IPS-NIHi7 (cell line): ENCODE results near the gene KDM4B.
A peak's percentile ranks its signal among the peaks of the same experiment; 100 is the strongest.

Experiments used
- DNase-seq: peaks from one replicate; pipeline ENCODE4 v3.0.0; 2012; ENCODE audit warnings: mixed read lengths; ENCODE audit errors: extremely low spot score

The KDM4B gene

GRCh38 chr19:5012688-5013457 lies 44.0 kb downstream of the KDM4B start:
- DNase-seq: no peak

GRCh38 chr19:5013761-5014160 lies 44.8 kb downstream of the KDM4B start:
- DNase-seq: no peak

- no peak for DNase-seq
These were observed 46.0 kb downstream of the KDM4B start for GRCh38 chr19:5014941-5015340.

- no peak for DNase-seq
These were observed 47.4 kb downstream of the KDM4B start for GRCh38 chr19:5016268-5016667.

- peak; percentile 50 for DNase-seq
These were observed 47.9 kb downstream of the KDM4B start for GRCh38 chr19:5016781-5017180.

DNA sequence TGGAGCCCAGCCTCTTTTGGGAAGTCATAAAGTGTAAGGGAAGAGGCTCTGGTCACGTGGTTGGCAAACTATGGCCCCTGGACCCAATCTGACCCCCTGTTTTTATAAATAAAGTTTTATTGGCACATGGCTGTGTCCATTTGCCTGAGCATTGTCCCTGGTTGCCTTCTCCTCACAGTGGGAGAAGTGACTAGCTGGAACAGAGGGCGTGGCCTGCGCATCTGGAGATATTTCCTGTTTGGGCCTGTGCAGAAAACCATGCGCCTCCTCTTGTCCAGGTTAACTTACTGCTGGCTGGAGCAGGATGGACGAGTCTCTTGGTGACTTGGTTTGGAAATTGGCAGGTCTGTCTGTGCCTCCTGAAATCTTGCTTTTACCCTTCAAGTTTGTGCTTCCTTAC lies 48.3 kb downstream of the KDM4B start:
- DNase-seq: no peak

DNA sequence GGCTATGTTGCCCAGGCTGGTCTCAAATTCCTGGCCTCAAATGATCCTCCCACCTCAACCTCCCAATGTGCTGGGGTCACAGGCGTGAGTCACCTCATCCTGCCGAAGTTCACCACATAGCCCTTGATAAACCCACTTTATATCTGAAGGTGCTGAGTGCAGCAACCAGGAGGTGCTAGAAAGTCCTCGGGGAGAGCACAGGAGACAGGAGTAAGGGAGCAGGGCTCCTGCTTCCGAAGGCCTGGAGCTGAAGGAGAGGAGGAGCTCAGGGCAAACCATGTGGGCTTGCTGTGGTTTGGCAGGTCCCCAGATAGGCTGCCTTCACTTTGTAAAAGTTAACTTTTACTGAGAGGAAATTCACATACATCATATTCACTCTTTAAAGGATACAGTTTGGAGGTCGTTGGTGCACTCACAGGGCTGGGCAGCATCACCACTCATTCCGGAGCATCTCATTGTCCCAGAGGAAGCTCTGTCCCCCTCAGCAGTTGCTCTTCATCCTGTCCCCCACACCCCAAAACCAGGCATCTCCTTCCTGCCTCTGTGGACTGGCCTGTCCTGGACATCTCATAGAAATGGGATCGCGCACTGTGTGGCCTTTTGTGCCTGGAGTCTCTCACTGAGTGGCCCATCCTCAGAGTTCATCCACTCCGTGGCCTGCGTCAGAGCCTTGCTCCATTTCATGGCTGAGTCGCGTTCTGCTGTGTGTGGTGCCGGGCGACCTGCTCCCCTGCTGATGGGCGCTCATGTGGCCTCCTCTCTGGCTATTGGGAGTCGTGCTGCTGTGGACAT lies 49.5 kb downstream of the KDM4B start:
- DNase-seq: no peak

GRCh38 chr19:5020368-5020767 lies 51.5 kb downstream of the KDM4B start:
- DNase-seq: no peak

GRCh38 chr19:5021046-5021445 lies 52.1 kb downstream of the KDM4B start:
- no peak for DNase-seq

- DNase-seq: no peak
These were observed 53.4 kb downstream of the KDM4B start for GRCh38 chr19:5022066-5022860.

GRCh38 chr19:5023128-5023571 lies 54.2 kb downstream of the KDM4B start:
- DNase-seq: no peak

- no peak for DNase-seq
These were observed 55.4 kb downstream of the KDM4B start for GRCh38 chr19:5024282-5024681.

- no peak for DNase-seq
These were observed 56.1 kb downstream of the KDM4B start for GRCh38 chr19:5025027-5025426.

- no peak for DNase-seq
These were observed 57.9 kb downstream of the KDM4B start for GRCh38 chr19:5026706-5027273.

DNA sequence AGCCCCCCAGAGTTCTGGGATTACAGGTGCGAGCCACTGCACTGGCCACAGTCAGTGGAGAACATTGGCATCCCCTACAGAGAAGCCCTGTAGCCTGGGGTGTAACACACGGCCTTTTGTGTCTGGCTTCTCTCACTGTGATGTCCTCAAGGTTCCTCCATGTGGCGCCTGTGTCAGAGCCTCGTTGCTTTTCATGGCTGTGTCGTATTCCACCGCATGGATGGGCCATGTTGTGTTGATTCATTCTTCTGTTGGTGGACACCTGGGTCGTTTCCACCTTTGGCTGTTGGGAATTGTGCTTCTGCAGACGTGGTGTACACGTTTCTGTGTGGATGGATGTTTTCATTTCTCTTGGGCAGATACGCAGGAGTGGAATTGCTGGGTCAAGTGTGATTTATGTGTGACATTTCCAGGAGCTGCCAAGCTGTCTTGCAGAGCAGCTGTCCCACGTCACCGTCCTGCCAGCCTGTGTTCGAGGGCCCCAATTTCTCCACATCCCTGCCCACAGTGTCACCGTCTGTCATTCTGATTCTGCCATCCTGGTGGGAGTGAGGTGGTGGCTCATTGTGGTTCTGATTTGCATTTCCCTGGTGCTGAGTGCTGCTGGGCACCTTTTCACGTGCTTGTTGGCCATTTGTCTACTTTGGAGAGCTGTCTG lies 59.4 kb downstream of the KDM4B start:
- DNase-seq: no peak

DNA sequence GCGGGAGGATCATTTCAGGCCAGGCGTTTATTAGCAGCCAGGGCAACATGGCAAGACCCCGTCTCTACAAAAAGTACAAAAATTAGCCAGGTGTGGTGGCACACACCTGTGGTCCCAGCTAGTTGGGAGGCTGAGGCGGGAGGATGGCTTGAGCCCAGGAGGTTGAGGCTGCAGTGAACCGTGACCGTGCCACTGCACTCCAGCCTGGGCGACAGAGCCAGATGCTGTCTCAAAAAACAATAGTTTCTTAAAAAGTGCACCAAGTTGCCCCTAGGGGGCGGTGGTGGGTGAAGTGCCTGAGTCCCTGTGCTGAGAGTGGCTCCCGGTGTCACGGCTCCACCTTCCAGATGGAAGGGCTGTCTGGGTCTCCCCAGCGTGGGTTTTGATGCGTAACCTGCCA lies 60.7 kb downstream of the KDM4B start:
- peak; percentile 77 for DNase-seq

DNA sequence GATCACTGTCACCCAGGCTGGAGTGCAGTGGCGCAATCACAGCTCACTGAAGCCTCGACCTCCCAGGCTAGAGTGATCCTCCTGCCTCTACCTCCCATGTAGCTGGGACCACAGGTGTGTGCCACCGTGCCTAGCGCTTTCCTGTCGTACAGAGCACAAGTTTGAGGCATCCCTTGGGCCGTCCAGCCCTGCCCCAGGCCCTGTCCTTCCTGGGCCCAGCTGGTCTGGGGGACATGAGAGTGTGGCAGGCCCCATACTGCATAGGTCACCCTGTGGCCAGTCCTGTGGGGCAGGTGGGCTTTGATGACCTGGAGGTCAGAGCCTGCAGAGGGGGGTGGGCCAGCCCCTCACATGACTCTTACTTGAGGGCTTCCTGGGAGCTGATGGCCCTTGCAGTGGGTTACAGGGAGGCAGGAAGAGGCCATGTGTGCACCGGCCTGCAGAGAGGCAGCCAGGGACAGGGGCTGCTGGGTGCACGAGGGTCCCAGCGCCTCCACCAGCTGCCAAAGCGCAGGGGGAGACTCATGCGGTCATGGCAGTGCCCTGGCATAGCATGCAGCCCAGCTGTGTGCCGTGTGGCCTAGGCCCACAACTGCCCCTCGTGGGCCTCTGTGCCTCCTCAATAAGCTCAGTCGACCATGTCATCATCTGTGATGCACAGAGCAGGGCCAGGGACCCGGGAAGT lies 61.4 kb downstream of the KDM4B start:
- DNase-seq: no peak

GRCh38 chr19:5030822-5031221 lies 61.9 kb downstream of the KDM4B start:
- no peak for DNase-seq

- DNase-seq: peak; percentile 97
These were observed 62.6 kb downstream of the KDM4B start for GRCh38 chr19:5031231-5032100.
